Hematopoietic multipotent progenitor cell treated with erythropoietin and hydrocortisone succinate and interleukin-3 and kit ligand, for 4 days (in vitro differentiated cells): Measurements from ENCODE around the gene TBC1D3.
"Not testable (repeated sequence)": the region's sequence is repeated elsewhere in the genome, so short reads cannot be mapped to it uniquely, and the experiment has no call there.

Experiments used
- DNase-seq: peaks from one replicate; pipeline ENCODE4 v3.0.0-alpha.2; 2015

Gene TBC1D3

DNA sequence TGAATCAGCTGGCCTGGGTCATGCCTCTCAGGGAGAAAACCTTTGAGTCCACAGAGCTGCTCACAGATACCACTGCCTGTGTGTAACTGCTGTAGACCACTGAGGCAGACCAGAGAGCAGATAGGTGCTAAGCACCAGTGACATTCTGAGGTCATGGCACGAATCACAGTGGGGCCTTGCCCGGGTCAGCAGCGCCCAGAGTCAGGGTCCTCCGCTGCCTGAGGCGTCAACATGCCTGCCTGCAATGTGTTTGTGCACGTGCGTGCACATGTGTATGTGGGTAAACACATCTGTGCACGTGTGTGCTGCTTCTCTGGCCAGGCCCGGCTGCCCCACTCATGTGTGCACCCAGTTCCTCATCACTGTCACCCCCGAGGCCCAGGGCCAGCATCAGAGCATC, at the start of gene TBC1D3:
TBC1D3 (minus strand) TSS at position 101 of the 400 bp plus-strand sequence. CDS start 1,526 bp downstream, outside the sequence.
- DNase-seq = not testable (repeated sequence)

DNA sequence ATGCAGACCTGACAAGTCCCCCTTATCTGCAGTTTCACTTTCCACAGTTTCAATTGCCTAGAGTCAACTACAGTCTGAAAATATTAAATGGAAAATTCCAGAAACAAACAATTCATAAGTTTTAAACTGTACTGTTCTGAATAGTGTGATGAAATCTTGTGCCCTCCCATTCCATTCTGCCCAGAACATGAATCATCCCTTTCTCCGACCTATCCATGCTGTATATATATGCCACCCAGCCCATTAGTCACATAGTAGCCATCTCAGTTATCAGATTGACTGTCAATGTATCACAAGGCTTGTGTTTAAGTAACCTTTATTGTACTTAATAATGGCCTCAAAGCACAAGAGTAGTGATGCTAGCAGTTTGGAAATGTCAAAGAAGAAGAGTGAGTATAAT, 40.4 kb upstream of the TBC1D3 start:
- DNase-seq = not testable (repeated sequence)

DNA sequence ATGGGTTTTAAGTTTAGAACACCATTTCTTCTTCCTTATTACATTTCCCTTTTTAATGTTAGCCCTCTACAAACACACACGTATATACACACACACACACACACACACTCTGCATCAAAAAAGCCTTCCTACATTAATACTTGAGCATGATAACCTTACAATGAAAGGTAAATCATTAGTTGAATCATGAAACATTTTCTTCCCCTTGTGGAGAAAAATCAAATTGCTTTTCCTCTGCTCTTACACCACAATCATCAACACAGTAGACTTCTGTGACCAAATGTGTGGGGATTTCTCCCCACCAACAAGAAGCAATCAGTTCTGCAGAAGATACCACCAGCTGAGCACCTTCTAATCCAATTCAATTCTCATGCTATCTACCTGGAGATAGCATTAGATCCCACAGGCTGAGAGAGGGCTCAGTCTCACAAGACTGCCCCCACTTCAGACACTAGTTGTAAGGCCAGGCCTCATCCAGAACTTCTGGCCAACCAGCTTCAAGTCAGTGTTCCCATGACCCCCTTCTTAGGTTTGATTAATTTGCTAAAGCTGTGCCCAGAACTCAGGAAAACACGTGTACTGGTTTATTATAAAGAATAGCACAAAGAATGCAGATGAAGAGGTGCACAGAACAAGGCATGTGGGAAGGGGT, 33.6 kb upstream of the TBC1D3 start:
- not testable (repeated sequence) for DNase-seq

DNA sequence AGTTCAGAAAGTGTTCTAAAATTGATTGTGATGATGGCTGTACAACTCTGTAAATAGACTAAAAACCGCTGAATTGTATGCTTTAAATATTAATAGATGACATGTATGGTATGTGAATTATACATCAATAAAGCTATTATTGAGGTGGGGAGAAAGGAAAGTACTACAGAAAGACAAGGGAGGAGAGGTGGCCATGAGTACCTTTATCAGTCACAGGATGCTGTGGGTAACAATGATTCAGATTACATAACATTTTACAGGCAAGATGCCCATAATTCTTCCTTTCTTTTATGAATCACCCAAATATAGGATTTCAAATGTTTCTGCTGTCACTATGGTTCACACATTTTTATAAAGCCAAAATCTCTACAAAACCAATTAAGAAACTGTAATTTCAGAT, 28.5 kb upstream of the TBC1D3 start:
- DNase-seq = not testable (repeated sequence)

DNA sequence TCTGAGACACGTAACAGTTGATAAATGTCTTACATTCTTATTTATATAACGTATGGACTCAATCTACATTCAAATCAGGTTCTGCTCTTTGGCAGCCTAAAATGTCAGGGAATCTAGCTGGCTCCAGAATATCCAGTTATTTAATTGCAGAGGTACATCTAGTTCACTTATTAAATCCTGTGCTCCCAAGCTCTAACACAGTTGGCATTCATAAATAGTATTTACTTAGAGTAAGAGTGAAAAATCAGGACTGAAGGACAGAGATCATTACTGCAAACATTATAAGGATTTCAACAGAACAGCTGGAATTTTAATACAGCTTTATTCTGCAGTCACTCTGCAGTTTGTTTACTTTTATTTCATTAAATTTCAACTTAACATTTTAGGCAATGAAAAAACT, 7.9 kb upstream of the TBC1D3 start:
- DNase-seq = not testable (repeated sequence)

DNA sequence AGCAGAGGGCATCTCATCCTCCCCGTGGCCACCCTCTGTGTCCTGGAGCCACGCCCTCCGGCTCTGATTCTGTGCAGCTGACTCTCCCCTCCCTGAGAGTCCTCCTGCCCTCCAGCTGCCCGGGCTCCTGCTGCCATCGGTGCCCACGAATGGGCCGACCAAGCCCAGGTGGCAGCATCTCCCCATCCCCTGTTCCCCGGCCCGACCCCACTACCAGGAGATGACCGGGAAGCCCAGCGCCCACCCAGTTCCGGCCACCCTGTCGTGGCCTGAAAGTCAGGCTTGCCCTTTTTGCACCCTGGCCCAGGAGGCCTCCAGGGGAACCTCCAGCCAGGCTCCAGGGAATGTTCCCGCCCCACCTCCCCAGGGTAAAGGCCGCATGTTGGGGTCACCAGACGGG, 57.5 kb downstream of the TBC1D3 start:
- not testable (repeated sequence) for DNase-seq
